Activated CD4-positive, alpha-beta T cell treated with anti-CD3 and anti-CD28 coated beads, Interleukin-10, Interleukin-2, amounts not matched to agents 100 ng/mL and 50 ng/mL, durations not matched to agents 16 hours and 8 hours (primary cell): ENCODE measurements around the gene ZNF41.
A peak's percentile ranks its signal among the peaks of the same experiment; 100 is the strongest.
"Not testable (repeated sequence)": the region's sequence is repeated elsewhere in the genome, so short reads cannot be mapped to it uniquely, and the experiment has no call there.

Experiments
- DNase-seq: peaks from one replicate; pipeline ENCODE4 v3.0.0-alpha.2; 2020

Gene ZNF41

GRCh38 chrX:47482512-47483305, at the start of gene ZNF41:
ZNF41 (minus strand) TSS chrX:47483222; CDS start chrX:47467481, 15,741 bp downstream.
- peak; percentile 82 for DNase-seq

DNA sequence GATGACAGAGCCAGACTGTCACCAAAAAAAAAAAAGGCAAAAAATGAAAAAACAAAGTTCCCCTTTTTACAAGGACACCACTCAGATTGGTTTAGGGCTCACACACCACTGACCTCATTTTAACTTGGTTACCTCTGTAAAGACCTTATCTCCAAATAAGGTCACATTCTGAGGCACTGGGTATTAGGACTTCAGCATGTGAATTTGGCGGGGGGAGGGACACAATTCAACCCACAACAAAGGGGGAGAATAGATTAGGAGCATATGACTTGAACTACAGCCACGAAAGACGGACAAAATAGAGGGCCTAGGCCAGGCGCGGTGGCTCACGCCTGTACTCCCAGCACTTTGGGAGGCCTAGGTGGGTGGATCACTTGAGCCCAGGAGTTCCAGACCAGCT, 47.0 kb upstream of the ZNF41 start:
- no peak for DNase-seq

- DNase-seq: no peak
These were observed 46.5 kb upstream of the ZNF41 start for GRCh38 chrX:47529548-47529947.

DNA sequence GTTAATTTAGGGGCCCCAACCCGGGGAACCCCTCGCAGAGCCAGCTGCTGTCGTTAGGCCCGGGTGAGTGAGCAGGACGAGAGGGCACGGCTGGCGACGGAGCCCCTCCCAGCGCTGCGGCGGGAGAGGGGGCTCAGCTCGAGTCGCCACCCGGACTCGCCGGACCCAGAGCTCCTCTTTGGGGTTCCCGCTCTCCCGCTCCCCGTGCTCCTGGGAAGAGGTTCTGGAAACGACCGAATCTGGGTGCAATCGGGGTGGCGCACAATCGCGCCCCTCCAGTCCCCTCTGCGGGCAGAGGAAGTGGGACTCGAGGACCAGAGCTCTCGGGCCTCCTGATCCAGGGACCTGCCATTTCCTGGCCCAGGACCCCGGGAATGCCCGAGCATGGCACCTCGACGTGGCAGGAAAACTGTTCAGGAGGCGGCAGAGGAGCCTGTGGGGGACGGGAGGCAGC, 40.7 kb upstream of the ZNF41 start:
- DNase-seq: no peak

DNA sequence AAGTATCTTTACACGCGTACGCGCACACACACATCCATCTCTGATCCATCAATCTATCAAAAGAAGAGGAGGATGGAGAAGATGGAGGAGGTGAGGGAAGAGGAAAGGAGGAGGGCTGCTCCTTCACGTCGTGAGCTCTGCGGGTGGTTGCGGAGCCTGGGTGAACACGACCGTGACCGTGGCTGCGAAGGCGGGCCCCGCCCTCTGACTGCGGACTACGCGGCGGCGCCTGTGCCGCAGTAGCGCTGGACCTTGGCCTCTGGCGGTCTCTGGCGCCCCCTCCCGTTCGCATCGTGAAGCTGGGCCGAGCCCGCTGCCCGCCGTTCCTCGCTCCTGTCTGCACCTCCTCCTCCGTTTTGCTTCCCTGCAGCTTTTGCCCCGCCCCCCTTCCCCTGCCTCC, 40.3 kb upstream of the ZNF41 start:
- DNase-seq: peak; percentile 85

GRCh38 chrX:47518144-47518543, 35.1 kb upstream of the ZNF41 start:
- no peak for DNase-seq

GRCh38 chrX:47515941-47516665, 33.1 kb upstream of the ZNF41 start:
- DNase-seq: no peak

DNA sequence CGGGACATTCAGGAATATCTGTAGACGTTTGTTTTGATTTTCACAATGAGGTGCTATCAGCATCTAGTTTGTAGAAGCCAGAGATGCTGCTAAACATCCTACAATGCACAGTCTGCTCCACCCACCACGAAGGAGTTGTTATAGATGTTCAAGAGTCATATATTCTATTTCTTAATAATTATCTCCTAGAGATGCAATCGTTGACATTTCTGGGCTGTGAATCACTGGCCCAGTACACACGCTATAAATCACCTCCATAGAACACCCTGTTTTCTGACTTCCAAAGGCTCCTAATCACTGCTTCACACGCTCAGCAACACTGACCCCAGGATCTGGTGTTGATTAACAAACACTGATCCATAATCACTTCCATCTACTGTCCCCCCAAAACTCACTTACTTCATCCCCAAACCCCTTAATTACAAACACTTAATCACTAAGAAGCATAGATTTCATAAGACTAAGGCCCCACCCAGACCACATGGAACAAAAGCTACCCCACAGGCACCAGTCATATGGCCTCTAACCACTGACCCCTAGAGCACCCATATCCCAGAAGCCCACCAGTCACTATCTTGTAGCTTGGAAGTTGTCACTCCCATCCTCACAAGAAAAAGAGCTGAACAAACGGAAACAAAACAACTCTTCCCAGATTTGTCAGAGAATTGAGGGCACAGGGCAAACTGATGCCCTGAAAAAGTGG, 31.7 kb upstream of the ZNF41 start:
- DNase-seq: no peak

DNA sequence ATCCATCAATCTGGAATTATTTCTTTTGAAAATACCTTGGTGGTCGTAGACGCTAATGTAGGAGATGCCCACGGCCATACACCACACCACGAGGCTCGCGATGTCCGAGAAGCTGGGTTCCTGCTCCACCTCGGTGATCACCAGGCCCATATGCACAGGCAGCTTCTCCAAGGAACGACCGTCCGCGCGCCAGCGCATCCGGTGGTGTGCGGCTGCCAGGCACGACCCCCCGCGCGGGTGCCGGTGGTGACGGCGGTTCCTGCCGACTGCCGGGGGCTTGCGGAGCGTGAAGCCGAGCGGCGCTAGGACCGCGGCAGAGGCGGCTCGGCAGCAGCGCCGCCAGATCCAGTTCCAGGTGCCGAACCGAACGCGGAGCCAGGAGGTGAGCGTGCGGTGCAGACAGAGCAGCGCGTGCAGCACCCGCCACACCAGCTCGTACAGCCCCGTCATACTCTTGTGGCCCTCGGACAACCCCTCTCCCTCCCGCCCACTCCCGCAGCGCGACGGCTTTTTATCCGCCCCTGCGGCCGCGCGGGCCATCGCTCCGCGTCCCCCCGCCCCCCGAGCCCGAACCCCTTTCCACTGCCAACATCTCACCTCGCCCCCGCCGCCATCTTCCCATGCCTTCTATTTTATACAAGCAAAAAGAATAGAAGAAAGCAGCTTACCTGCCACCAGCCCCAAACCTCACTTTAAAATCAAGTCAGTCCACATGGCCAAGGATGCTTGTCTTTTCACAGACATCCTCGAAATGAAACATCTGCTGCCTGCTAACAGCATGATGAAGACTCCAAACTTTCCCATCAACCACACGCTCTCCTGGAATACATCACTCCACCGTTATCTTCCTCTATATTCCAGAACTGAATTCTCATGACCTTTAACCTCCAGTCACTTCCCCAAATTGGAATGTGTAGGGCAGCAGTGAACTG, 30.3 kb upstream of the ZNF41 start:
- DNase-seq: not testable (repeated sequence)

DNA sequence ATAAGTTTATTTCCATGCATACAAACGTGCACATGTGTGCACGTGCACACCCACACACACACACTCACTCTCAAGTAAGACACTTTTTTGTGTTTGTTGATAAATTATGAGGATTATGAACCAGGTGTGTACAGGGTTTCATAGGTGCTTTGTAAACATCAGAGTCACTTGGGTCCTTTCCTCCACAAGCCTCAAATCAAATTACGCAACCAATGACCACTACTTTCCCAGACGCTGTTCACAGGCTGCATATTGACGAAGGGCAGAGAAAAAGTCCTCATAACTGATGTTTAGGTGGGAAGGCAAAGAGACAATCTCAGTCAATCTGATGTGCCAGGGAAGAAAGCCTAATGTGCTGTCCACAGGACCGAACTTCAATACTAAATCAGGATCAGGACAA, 29.4 kb upstream of the ZNF41 start:
- DNase-seq: not testable (repeated sequence)

DNA sequence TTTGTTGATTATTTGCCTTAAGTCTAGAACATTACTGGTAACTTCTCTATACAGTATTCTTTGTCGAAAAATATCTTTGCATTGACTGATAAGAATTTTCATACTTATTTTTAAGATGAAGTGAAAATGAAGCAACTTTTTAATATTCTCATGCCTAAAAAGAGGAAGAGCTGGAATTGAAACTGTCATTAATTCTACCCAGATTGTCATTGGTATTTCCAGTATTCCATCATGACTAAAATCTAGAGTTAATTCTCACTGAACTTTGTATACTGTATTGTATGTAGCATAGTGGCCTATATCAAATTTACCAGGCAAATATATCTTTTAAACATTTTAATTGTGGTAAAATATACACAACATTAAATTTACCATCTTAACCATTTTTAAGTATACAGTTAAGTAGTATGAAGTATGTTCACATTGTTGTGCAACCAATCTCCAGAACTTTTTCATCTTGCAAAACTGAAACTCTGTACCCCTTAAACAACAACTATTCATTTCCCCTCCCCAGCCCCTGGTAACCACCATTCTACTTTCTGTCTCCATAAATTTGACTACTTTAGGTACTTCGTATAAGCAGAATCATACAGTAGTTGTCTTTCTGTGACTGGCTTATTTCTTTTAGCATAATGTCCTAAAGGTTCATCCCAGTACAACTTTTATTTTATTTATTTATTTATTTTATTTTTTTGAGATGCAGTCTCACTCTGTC, 24.3 kb upstream of the ZNF41 start:
- DNase-seq: no peak

DNA sequence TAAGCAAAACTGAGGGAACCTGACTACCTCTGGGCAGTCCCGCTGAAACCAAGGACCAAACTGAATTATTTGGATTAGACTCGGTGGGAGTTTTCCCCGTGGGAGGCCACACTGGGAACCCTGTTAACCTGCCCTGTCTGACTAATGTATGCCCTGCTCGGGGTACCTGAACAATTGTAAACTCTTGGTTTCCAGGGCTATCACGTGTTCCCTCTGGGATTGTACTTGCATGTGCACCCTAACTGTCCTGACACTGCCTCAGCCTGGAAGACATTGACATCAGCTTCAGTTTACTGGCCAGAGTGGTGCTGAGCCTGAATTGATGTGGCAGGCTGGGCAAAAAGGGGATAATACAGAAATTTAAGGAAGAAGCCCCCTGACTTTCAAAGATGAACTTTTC, 20.1 kb upstream of the ZNF41 start:
- no peak for DNase-seq

DNA sequence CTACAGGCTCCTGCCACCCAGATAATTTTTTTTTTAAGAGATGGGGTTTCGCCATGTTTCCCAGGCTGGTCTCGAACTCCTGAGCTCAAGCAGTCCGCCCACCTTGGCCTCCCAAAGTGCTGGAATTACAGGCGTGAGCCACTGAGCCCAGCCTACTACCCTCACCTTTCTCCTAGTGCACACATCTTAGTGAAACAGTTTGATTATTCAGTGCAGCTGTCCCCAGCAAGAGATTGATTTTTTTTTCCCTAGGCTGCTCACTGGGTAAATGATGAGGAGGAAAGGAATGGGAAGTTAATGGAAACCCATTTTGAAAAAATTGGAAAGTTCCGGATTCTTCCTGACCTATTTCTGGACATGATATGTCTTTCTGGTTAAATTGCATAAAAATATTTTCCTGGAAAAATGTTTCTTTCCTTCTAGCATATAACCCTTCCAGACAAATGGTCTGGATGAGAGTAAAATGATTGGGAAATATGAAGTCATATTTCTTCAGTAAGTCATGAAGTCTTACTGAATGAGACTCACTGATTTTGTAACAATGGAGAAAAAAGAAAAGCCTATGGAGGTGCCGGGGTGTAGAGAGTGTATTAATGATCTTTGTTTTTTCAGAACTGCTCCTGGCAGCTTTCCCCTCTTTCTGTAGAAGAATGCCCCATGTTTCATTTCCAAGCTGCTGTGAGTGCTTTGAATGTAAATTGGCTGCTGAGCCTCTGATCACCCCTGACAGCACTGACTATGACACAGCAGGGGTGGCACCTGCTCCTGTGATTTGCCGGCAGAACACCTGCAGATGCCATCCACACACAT, 19.5 kb upstream of the ZNF41 start:
- no peak for DNase-seq

GRCh38 chrX:47501226-47502074, 18.4 kb upstream of the ZNF41 start:
- DNase-seq: no peak

- no peak for DNase-seq
These were observed 17.5 kb upstream of the ZNF41 start for GRCh38 chrX:47500554-47500953.

DNA sequence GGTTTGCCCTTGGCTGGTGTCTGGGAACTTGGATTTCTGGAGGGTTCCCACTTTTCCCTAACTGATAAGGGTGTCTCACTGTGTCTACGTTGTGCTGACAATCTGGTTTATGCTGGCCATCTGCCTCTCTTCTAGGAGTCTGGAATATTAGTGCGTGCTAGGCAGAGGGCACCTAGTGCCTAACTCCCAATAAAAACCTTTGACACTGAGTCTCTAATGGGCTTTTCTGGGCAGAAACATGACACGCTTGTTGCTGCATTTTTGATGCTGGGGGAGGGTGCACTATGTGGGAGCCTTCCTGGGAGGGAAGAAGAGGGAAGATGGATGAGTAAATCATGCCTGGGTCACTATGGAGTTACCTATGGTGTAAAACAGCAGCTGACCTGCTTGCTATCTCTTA, 16.3 kb upstream of the ZNF41 start:
- no peak for DNase-seq

GRCh38 chrX:47498411-47498810, 15.4 kb upstream of the ZNF41 start:
- DNase-seq: no peak

GRCh38 chrX:47497271-47497888, 14.4 kb upstream of the ZNF41 start:
- DNase-seq: no peak

- DNase-seq: not testable (repeated sequence)
These were observed 9.1 kb upstream of the ZNF41 start for GRCh38 chrX:47492133-47492532.
